Astrocyte (in vitro differentiated cells and primary cell): ENCODE measurements around the gene OPCML.

ENCODE experiments used
- CTCF ChIP-seq: IDR thresholded peaks from 2 replicates; pipeline ENCODE4 v1.5.1; 2011; ENCODE audit warnings: low read depth, mild to moderate bottlenecking, inconsistent platforms, low read length, moderate library complexity; ENCODE audit not compliant: insufficient read depth
- EZH2 ChIP-seq: IDR thresholded peaks from 2 replicates; pipeline ENCODE4 v1.6.1; 2012; ENCODE audit warnings: mild to moderate bottlenecking, low read length, inconsistent platforms; ENCODE audit not compliant: insufficient read depth

- TF ChIP-seq CTCF (peak; percentile 72), EZH2 (no peak)
Observed at GRCh38 chr11:132402071-132402684, 1130.1 kb downstream of the OPCML start.
